GM21390 (cell line): ENCODE results near the gene PRR22.

Experiments
- ATAC-seq: cut with Tn5 transposase; IDR thresholded peaks from one replicate; pipeline ENCODE4 v1.9.1; 2021; ENCODE audit not compliant: unreplicated experiment

Gene PRR22

GRCh38 chr19:5784581-5785147, at the start of gene PRR22:
PRR22 (minus strand) TSS chr19:5784746; CDS start chr19:5784660, 86 bp downstream.
- ATAC-seq: no peak

- ATAC-seq: no peak
These were observed 48.1 kb upstream of the PRR22 start for GRCh38 chr19:5832527-5833216.

DNA sequence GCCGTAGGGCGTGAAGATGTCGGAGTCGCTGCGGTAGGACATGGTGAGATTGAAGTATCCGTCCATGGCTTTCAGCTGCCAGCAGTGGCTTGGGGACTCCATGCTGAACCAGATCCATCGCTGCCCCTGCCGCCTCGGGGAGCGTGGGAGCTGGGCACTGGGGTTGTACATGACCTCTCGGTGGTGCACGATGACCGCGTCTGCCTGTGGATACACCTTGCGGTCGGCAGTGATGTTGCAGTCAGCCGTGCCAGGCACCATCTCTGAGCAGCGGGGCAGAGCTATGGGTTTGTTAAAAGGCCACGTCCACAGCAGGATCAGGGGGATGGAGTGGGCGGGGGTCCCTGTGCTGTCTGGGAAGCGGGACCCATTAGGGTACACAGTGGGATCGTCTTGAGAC, 47.5 kb upstream of the PRR22 start:
- no peak for ATAC-seq

DNA sequence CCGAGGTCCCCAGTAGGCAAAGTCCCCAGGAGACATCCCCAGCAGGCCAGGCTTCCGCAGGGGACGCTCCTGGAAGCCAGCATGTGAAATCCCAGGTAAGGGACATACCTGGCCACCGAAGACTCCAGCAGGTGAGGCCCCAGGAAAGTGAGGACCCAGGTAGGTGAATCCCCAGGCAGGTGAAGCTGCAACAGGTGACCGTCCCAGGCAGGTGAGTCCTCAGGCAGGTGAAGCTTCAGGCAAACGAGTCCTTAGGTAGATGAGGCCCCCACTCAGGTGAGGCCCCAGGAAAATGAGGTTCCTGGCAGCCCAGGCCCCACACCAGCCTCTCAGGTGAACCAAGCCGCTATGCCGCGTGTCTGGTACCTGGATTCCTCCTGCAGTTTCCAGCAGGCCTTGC, 46.6 kb upstream of the PRR22 start:
- ATAC-seq: no peak

GRCh38 chr19:5829567-5830310, 45.2 kb upstream of the PRR22 start:
- no peak for ATAC-seq

DNA sequence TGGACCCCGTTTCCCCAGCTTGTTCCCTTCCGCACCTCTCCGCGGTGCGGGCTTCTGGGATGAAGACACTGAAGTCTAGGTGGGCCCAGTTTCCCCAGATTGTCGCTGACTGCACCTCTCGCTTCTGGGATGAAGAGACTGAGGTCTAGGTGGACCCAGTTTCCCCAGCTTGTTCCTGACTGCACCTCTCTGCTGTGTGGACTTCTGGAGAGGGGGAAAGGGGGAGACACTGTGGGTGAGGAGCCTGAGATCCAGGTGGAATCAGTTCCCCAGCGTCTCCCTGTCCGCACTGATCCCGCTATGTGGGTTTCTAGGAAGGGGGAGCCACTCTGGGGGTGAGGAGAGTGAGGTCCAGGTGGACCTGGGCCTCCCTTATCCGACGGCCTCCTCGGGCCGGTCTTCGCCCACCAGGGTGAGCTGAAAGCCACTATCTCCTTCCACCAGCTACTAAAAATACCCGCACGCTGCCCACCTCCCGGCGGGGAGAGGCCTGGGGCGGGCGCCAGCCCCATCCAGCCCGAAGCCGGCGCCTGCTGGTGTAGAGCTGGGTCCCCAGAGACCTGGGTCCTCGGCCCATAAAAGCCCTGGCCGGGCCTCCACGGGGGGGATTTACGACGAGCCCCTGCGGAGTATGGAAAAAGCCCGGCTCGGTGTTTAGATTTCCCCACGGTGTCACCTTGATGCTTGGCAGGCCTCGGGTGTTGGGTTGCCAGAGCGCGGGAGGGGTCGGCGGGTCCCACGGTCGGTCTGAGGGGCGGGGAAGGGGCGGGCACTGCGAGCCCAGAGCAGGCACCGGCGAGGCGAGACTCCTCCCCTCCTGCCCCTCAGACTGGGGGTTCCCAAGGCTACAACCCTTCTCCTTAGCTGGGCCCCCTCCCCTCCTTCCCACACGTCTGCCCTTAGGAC, 44.4 kb upstream of the PRR22 start:
- no peak for ATAC-seq

DNA sequence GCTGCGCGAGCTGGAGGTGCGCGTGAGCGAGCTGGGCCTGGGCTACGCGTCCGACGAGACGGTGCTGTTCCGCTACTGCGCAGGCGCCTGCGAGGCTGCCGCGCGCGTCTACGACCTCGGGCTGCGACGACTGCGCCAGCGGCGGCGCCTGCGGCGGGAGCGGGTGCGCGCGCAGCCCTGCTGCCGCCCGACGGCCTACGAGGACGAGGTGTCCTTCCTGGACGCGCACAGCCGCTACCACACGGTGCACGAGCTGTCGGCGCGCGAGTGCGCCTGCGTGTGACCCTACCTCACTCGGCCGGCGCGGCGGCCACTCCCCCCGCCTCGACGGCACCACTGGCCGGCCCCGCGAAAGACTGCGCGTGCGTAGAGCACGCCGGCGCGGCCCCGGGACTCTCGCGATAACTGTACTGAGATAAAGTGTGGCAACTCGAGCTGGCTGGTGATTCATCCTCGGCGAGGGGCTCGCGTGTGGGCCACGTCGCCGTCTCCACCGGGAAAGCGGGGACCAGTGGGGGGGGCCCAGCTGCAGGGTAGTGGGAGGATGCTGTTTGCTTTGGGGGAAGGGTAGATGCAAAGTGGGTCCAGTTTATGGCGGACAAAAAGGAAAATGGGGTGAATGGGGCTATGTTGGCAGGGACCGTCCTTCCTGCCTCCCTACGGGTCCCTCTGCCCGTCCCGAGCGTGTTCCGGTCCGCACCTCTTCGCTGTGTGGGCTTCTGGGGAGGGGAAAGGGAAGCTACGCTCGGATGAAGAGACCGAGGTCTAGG, 43.5 kb upstream of the PRR22 start:
- ATAC-seq: peak; percentile 47

DNA sequence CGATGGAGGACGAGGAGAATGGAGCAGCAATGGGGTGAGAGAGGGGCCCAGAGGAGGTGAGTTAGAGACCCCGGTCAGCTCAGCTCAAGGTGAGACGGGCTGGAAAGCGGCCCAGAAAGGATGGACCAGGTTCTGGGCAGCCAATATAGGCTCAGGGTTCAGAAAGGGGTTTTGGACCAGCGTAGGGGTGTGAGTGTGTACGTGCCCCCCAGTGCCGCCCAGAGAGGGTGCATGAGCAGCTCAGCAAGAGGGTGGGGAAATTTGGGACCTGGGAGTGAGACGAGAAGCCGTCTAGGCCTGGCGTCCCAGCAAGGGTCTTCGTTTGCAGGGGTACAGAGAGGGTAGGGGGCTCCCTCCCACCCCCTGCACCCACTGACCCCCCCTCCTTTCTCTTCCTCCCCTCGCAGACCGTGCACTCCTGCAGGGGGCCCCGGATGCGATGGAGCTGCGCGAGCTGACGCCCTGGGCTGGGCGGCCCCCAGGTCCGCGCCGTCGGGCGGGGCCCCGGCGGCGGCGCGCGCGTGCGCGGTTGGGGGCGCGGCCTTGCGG, 42.9 kb upstream of the PRR22 start:
- no peak for ATAC-seq

GRCh38 chr19:5826531-5827341, 42.2 kb upstream of the PRR22 start:
- no peak for ATAC-seq

GRCh38 chr19:5825178-5825577, 40.6 kb upstream of the PRR22 start:
- no peak for ATAC-seq

- no peak for ATAC-seq
These were observed 40.2 kb upstream of the PRR22 start for GRCh38 chr19:5824751-5825150.

- no peak for ATAC-seq
These were observed 39.2 kb upstream of the PRR22 start for GRCh38 chr19:5823579-5824281.

DNA sequence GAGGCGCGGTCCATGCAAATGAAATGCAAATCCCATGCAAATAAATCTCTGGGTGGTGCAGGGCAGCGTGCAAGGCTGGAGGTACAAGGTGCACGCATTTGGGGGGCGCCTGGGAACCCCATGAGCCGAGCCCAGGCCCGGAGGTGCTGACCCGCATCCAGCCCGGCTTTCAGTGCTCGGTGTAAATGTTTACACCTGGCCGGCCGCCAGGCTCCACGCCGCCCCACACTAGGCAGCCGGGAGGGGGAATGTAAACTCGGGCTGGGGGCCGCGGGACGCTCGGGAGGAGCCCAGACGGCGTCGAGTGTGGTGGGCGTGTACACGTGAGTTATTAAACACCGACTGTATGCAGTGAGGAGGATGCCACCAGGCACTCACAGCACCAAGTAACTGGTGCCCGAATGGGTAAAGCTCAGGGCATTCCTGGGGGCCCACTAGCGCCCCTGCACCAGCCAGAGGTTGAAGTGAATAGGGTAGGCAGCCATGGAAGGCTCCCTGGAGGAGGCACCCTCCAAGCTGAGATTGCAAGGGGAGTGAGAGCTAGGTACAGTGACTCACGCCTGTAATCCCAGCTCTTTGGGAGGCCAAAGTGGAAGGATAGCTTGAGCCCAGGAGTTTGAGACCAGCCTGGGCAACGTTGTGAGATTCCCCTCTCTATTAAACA, 37.8 kb upstream of the PRR22 start:
- ATAC-seq: no peak

DNA sequence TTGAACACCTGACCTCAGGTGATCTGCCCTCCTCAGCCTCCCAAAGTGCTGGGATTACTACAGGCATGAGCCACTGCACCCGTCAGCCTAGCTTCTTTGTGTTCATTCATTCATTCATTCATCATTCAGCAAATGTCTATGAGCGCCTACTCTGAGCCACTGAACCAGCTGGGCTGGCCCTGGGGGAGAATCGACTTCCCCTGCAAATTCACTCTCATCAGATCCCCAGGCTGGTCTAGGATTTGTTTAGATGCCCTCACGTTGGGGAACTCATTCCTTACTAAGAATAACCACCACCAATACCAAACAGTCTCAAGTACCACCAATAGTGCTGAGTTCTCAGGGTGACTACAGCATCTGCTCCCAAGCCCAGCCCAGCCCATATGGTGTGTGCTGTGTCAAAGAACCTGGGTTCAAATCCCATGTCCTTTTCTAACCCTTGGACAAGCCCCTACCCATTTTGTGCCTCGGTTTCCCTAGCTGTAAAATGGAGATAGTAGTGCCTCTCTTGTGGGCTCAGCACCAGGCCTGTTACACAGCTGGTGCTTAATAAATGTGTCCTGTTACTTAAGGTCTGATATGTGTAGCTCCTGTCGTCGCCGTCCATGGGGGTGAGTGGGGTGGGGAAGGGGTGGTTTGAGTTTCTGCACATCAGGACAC, 37.1 kb upstream of the PRR22 start:
- ATAC-seq: no peak

GRCh38 chr19:5820785-5821184, 36.2 kb upstream of the PRR22 start:
- no peak for ATAC-seq

DNA sequence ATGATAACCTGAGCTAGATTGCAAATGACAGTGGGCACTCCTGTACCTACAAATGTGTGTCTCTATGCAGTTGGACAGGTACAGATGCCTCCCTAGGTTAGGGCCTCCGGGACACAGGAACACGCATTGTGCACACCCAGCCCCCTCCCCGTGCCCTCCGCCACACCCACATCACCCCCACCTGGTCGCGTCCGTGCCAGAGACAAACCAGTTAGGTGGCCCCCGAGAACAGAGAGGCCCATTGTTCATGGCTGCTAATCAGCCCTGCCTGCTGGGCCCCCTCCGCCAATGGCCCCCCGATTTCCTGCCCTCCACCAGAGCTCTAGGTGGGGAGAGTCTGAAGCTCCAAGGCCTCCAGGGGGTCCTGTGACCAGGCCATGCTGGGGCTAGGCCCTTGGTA, 34.0 kb upstream of the PRR22 start:
- ATAC-seq: no peak

GRCh38 chr19:5817218-5817617, 32.7 kb upstream of the PRR22 start:
- no peak for ATAC-seq

GRCh38 chr19:5814852-5815246, 30.3 kb upstream of the PRR22 start:
- no peak for ATAC-seq
